CD4-positive, alpha-beta T cell (primary cell): Measurements from ENCODE around the gene CCR6. TPM values are rescaled to one million over a fixed set of nuclear protein-coding genes. Genes with fewer than 3 reads are reported as not detected.

Experiments
- ATAC-seq: fragments of 200-7000 bp; cut with Tn5 transposase; one replicate; pipeline ENCODE4 v1.10.0; 2022; ENCODE audit warnings: mild to moderate bottlenecking; ENCODE audit not compliant: poor library complexity
- CTCF ChIA-PET: fragments of 350-600 bp; sonication (Branson Sonifier 250); formaldehyde crosslinking; loops from one replicate; lab custom pipeline; 2021; ENCODE audit warnings: antibody characterized with exemption, inconsistent platforms; lab: Charles Lee
- POLR2A ChIA-PET: fragments of 350-600 bp; sonication (Branson Sonifier 250); formaldehyde crosslinking; loops from one replicate; lab custom pipeline; 2021; ENCODE audit warnings: antibody characterized with exemption, inconsistent platforms; lab: Charles Lee
- DNase-seq, 14 experiments: peaks; one replicate each; pipeline ENCODE4 v3.0.0-alpha.2; 2013 to 2020; ENCODE audit warnings: mixed read lengths in 2 of 14
- H3K27ac ChIP-seq, 2 donors: one replicate each; pipeline versions ENCODE4 v1.5.1 to v1.7.0; 2013; ENCODE audit warnings: low read length in 2 of 2, low read depth in 1 of 2, mild to moderate bottlenecking in 1 of 2
- H3K27me3 ChIP-seq, 2 experiments: 1 replicate in 1 of 2; 2 replicates in 1 of 2; pipeline versions ENCODE4 v1.6.1 to v1.7.0; 2013; ENCODE audit warnings: low read length in 2 of 2, control low read depth in 1 of 2, mild to moderate bottlenecking in 1 of 2, moderate library complexity in 1 of 2; ENCODE audit not compliant: insufficient read depth in 2 of 2, control insufficient read depth in 1 of 2
- H3K36me3 ChIP-seq: one replicate; pipeline ENCODE4 v1.6.1; 2013; ENCODE audit warnings: low read length, control low read depth; ENCODE audit not compliant: insufficient read depth
- H3K4me1 ChIP-seq: one replicate; pipeline ENCODE4 v1.6.1; 2013; ENCODE audit warnings: low read length, control low read depth; ENCODE audit not compliant: insufficient read depth
- H3K4me3 ChIP-seq: one replicate; pipeline ENCODE4 v1.5.1; 2013; ENCODE audit warnings: mild to moderate bottlenecking, low read length, moderate library complexity
- H3K9me3 ChIP-seq, 2 experiments: 1 replicate in 1 of 2; 2 replicates in 1 of 2; pipeline versions ENCODE4 v1.6.1 to v1.7.0; 2013; ENCODE audit warnings: low read length in 2 of 2, mild to moderate bottlenecking in 2 of 2, control low read depth in 1 of 2, moderate library complexity in 1 of 2; ENCODE audit not compliant: control insufficient read depth in 1 of 2, insufficient read depth in 1 of 2
- H3K27ac Mint-ChIP-seq: one replicate; pipeline ENCODE4 v1.8.0; 2020; ENCODE audit warnings: mixed read lengths
- H3K27me3 Mint-ChIP-seq: one replicate; pipeline ENCODE4 v1.8.0; 2021; ENCODE audit warnings: mixed read lengths
- H3K36me3 Mint-ChIP-seq: one replicate; pipeline ENCODE4 v1.8.0; 2021; ENCODE audit warnings: low read depth, mixed read lengths
- H3K4me1 Mint-ChIP-seq: one replicate; pipeline ENCODE4 v1.8.0; 2021; ENCODE audit warnings: low read depth, mixed read lengths
- H3K4me3 Mint-ChIP-seq: one replicate; pipeline ENCODE4 v1.8.0; 2020; ENCODE audit warnings: mild to moderate bottlenecking, mixed read lengths
- H3K9me3 Mint-ChIP-seq: one replicate; pipeline ENCODE4 v1.8.0; 2020; ENCODE audit warnings: mixed read lengths
- intact Hi-C, 2 experiments: fragments of 100-400 bp; cut with DNase I in 1 of 2; cut with micrococcal nuclease in 1 of 2; formaldehyde crosslinking; loops; one replicate each; pipeline versions ENCODE4 v1.15.1 to v1.9.0; 2023 to 2025; cut with DNase I, micrococcal nuclease
- total RNA-seq, 174 experiments: library from RNA in 2 of 174; stranded (reverse) in 2 of 174; gene quantifications; one replicate each; pipeline ENCODE4 v1.2.3 and lab custom pipeline; 2021 to 2026
- TF ChIP-seq, protein P1 (sequence below): fragments of 200-600 bp; IDR thresholded peaks from one replicate; pipeline ENCODE4 v1.8.0; 2022; ENCODE audit warnings: antibody characterized with exemption, mild to moderate bottlenecking

The CCR6 gene
- total RNA-seq, 2 experiments from 2014 or later = 13.6 to 15.9 TPM

DNA sequence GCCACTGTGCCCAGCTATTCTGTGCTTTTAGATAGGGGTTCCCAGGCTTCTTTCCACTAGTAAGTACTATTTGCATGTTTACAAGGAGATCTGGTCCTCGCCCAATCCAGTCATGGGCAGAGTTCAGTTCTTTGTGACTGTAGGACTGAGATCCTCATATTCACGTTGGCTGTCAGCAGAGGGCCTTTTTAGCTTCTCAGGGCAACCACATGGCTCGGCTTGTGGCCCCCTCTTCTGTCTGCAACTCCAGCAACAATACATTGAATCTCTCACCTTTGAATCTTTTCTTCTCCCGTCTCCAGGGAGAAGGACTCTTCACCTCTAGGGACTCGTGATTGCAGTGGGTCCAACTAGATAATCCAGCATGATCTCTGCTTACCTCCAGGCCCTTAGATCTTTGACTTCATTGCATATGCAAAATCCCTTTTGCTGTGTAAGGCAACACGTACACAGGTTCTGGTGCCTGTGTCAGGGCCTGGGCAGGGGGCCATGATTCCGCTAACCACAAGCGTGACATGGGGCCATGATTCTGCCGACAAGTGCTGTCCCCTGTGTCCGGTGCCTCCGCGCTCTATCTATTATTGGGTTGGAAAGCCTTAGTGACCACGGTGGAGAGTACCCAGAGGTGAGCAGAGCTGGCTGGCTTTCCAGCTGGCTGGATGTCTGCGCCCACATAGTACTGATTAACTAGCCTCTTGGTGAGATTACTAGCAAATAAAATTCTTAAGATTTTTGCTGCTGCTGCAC is 5.1 kb downstream of the CCR6 start:
- H3K27me3 Mint-ChIP-seq = no peaks in the 10 kb centered on the region
- TF ChIP-seq, protein P1, sequence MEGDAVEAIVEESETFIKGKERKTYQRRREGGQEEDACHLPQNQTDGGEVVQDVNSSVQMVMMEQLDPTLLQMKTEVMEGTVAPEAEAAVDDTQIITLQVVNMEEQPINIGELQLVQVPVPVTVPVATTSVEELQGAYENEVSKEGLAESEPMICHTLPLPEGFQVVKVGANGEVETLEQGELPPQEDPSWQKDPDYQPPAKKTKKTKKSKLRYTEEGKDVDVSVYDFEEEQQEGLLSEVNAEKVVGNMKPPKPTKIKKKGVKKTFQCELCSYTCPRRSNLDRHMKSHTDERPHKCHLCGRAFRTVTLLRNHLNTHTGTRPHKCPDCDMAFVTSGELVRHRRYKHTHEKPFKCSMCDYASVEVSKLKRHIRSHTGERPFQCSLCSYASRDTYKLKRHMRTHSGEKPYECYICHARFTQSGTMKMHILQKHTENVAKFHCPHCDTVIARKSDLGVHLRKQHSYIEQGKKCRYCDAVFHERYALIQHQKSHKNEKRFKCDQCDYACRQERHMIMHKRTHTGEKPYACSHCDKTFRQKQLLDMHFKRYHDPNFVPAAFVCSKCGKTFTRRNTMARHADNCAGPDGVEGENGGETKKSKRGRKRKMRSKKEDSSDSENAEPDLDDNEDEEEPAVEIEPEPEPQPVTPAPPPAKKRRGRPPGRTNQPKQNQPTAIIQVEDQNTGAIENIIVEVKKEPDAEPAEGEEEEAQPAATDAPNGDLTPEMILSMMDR = no peak
- DNase-seq = no peak
- intact Hi-C loops = loop anchor here in 1 of 2 experiments (5.0 kb wide), 1 partner anchor 36 kb away; no protein-coding TSS in a partner anchor
- H3K4me1 Mint-ChIP-seq = peaks cover 38% of the 10 kb centered on the region
- no peak overlapping the region for H3K4me3 ChIP-seq
- no peaks in the 10 kb centered on the region for H3K9me3 Mint-ChIP-seq
- no peaks in the 10 kb centered on the region for H3K27me3 ChIP-seq
- POLR2A ChIA-PET = no interaction called here
- ATAC-seq = no peak
- H3K27ac ChIP-seq = no peak overlapping the region
- H3K36me3 Mint-ChIP-seq = no peaks in the 10 kb centered on the region
- peaks cover 68% of the 10 kb centered on the region for H3K4me1 ChIP-seq
- CTCF ChIA-PET = no interaction called here
- H3K27ac Mint-ChIP-seq = no peak overlapping the region
- H3K9me3 ChIP-seq = peaks cover 0 to 4% of the 10 kb centered on the region in 2 experiments
- H3K36me3 ChIP-seq = peaks cover 35% of the 10 kb centered on the region
- no peak overlapping the region for H3K4me3 Mint-ChIP-seq

GRCh38 chr6:167129159-167129558 is 6.3 kb downstream of the CCR6 start:
- Mint-ChIP-seq H3K27me3 (no peaks in the 10 kb centered on the region), H3K27ac (peak overlapping the region; percentile 46), H3K4me1 (peaks cover 31% of the 10 kb centered on the region), H3K36me3 (no peaks in the 10 kb centered on the region), H3K9me3 (no peaks in the 10 kb centered on the region), H3K4me3 (no peak overlapping the region)
- H3K27me3 ChIP-seq = no peaks in the 10 kb centered on the region
- H3K4me3 ChIP-seq = no peak overlapping the region
- no peak for ATAC-seq
- H3K9me3 ChIP-seq = peaks cover 0 to 4% of the 10 kb centered on the region in 2 experiments
- peaks cover 58% of the 10 kb centered on the region for H3K4me1 ChIP-seq
- TF ChIP-seq, protein P1 = no peak
- ChIA-PET CTCF (interaction anchor here (1.3 kb wide), 1 partner anchor 10 kb away, joined by 3 read pairs; no protein-coding TSS in a partner anchor), POLR2A (interaction anchor here (0.7 to 1.4 kb wide), 3 partner anchors 35 to 183 kb away, joined by 3 read pairs; no protein-coding TSS in a partner anchor)
- DNase-seq = no peak
- intact Hi-C loops = loop anchor here in 1 of 2 experiments (5.0 kb wide), 1 partner anchor 37 kb away; no protein-coding TSS in a partner anchor
- H3K36me3 ChIP-seq = peaks cover 35% of the 10 kb centered on the region
- peak overlapping the region in 1 of 2 donors; percentile 9 for H3K27ac ChIP-seq

- H3K9me3 ChIP-seq = peaks cover 0 to 4% of the 10 kb centered on the region in 2 experiments
- no peak overlapping the region for H3K4me3 ChIP-seq
- peaks cover 58% of the 10 kb centered on the region for H3K4me1 ChIP-seq
- no peak overlapping the region for H3K4me3 Mint-ChIP-seq
- ATAC-seq (no peak), DNase-seq (no peak)
- peak overlapping the region in 1 of 2 donors; percentile 9 for H3K27ac ChIP-seq
- peaks cover 33% of the 10 kb centered on the region for H3K36me3 ChIP-seq
- intact Hi-C loops = loop anchor here in 1 of 2 experiments (5.0 kb wide), 1 partner anchor 37 kb away; no protein-coding TSS in a partner anchor
- H3K36me3 Mint-ChIP-seq = no peaks in the 10 kb centered on the region
- peaks cover 31% of the 10 kb centered on the region for H3K4me1 Mint-ChIP-seq
- TF ChIP-seq, protein P1 = no peak
- no peaks in the 10 kb centered on the region for H3K27me3 Mint-ChIP-seq
- no peaks in the 10 kb centered on the region for H3K9me3 Mint-ChIP-seq
- H3K27ac Mint-ChIP-seq = peak overlapping the region; percentile 46
- H3K27me3 ChIP-seq = no peaks in the 10 kb centered on the region
- ChIA-PET CTCF (interaction anchor here (1.3 to 1.8 kb wide), 2 partner anchors 10 kb away, joined by 3 to 5 read pairs; no protein-coding TSS in a partner anchor), POLR2A (interaction anchor here (1.2 to 1.4 kb wide), 2 partner anchors 35 to 82 kb away, joined by 3 read pairs; no protein-coding TSS in a partner anchor)
Observed at GRCh38 chr6:167129562-167129961, 6.7 kb downstream of the CCR6 start.
